HG03469 (cell line): ENCODE data around the gene IGFBP4.

Source experiments
- ATAC-seq: cut with Tn5 transposase; IDR thresholded peaks from one replicate; pipeline ENCODE4 v1.9.1; 2021; ENCODE audit warnings: mild to moderate bottlenecking, moderate library complexity, moderate number of reproducible peaks; ENCODE audit not compliant: unreplicated experiment

Gene IGFBP4

GRCh38 chr17:40470932-40471828 lies 27.9 kb downstream of the IGFBP4 start:
- ATAC-seq, result no peak

GRCh38 chr17:40471846-40472732 lies 28.8 kb downstream of the IGFBP4 start:
- ATAC-seq, result no peak

- ATAC-seq, result no peak
Measured at GRCh38 chr17:40472733-40473452, 29.6 kb downstream of the IGFBP4 start.

GRCh38 chr17:40473573-40474365 lies 30.5 kb downstream of the IGFBP4 start:
- no peak for ATAC-seq

- no peak for ATAC-seq
Measured at GRCh38 chr17:40474419-40475002, 31.3 kb downstream of the IGFBP4 start.

GRCh38 chr17:40475234-40475908 lies 32.1 kb downstream of the IGFBP4 start:
- ATAC-seq, result no peak

- ATAC-seq, result no peak
Measured at GRCh38 chr17:40477796-40478195, 34.5 kb downstream of the IGFBP4 start.

GRCh38 chr17:40478486-40478885 lies 35.2 kb downstream of the IGFBP4 start:
- ATAC-seq, result no peak

- no peak for ATAC-seq
Measured at GRCh38 chr17:40479754-40480480, 36.7 kb downstream of the IGFBP4 start.

GRCh38 chr17:40480501-40481003 lies 37.3 kb downstream of the IGFBP4 start:
- ATAC-seq, result no peak

- no peak for ATAC-seq
Measured at GRCh38 chr17:40481106-40481505, 37.9 kb downstream of the IGFBP4 start.

- no peak for ATAC-seq
Measured at GRCh38 chr17:40482722-40483121, 39.5 kb downstream of the IGFBP4 start.

GRCh38 chr17:40483679-40484078 lies 40.4 kb downstream of the IGFBP4 start:
- no peak for ATAC-seq

- no peak for ATAC-seq
Measured at GRCh38 chr17:40484285-40484972, 41.2 kb downstream of the IGFBP4 start.

GRCh38 chr17:40484973-40485530 lies 41.8 kb downstream of the IGFBP4 start:
- ATAC-seq, result no peak

- no peak for ATAC-seq
Measured at GRCh38 chr17:40485851-40486521, 42.7 kb downstream of the IGFBP4 start.
